ENCODE data around the gene MLPH.

The MLPH gene

GRCh38 chr2:237527766-237528165 is 40.7 kb downstream of the MLPH start:
- no peak overlapping the region for H3K4me2 ChIP-seq (ENCODE audit: insufficient read depth, low read length)
- no peaks in the 10 kb centered on the region for H3K4me1 ChIP-seq (ENCODE audit: insufficient read depth, low read length)
- no peak overlapping the region for H3K4me3 ChIP-seq (ENCODE audit: low read depth in 1 of 2, low read length in 2 of 2)
- H3K27me3 ChIP-seq (ENCODE audit: insufficient read depth, low read length, poor library complexity) = no peaks in the 10 kb centered on the region
- ATAC-seq (ENCODE audit: insufficient read depth, low read depth) (no peak), DNase-seq (no peak)
- no peaks in the 10 kb centered on the region for H3K79me2 ChIP-seq (ENCODE audit: insufficient read depth, low read length)
- no peaks in the 10 kb centered on the region for H3K36me3 ChIP-seq (ENCODE audit: insufficient read depth, low read length)
- TF ChIP-seq CTCF (IDR thresholded peaks at IDR 0.05; ENCODE audit: borderline replicate concordance, extremely low read depth, low read length, poor library complexity, severe bottlenecking) = no peak
- no peak for TF ChIP-seq EZH2 (IDR thresholded peaks at IDR 0.05; ENCODE audit: borderline replicate concordance, low read depth, low read length, severe bottlenecking)
- H3K9ac ChIP-seq (ENCODE audit: low read depth, low read length) = no peak overlapping the region
- H3K9me3 ChIP-seq (ENCODE audit: insufficient read depth, low read length, severe bottlenecking) = no peaks in the 10 kb centered on the region
- no peak overlapping the region for H3K27ac ChIP-seq (ENCODE audit: low read length)
- no peak overlapping the region for H2AFZ ChIP-seq (ENCODE audit: low read depth, low read length)
- no peaks in the 10 kb centered on the region for H4K20me1 ChIP-seq (ENCODE audit: insufficient read depth, low read length)

- Histone ChIP-seq H3K79me2 (ENCODE audit: insufficient read depth, low read length) (no peaks in the 10 kb centered on the region), H3K36me3 (ENCODE audit: insufficient read depth, low read length) (no peaks in the 10 kb centered on the region), H3K4me3 (ENCODE audit: low read depth in 1 of 2, low read length in 2 of 2) (no peak overlapping the region), H2AFZ (ENCODE audit: low read depth, low read length) (no peak overlapping the region), H3K4me2 (ENCODE audit: insufficient read depth, low read length) (no peak overlapping the region), H3K9ac (ENCODE audit: low read depth, low read length) (no peak overlapping the region), H4K20me1 (ENCODE audit: insufficient read depth, low read length) (no peaks in the 10 kb centered on the region), H3K9me3 (ENCODE audit: insufficient read depth, low read length, severe bottlenecking) (no peaks in the 10 kb centered on the region), H3K27me3 (ENCODE audit: insufficient read depth, low read length, poor library complexity) (no peaks in the 10 kb centered on the region), H3K4me1 (ENCODE audit: insufficient read depth, low read length) (no peaks in the 10 kb centered on the region), H3K27ac (ENCODE audit: low read length) (no peak overlapping the region)
- DNase-seq (no peak), ATAC-seq (ENCODE audit: insufficient read depth, low read depth) (no peak)
- TF ChIP-seq CTCF (IDR thresholded peaks at IDR 0.05; ENCODE audit: borderline replicate concordance, extremely low read depth, low read length, poor library complexity, severe bottlenecking) (no peak), EZH2 (IDR thresholded peaks at IDR 0.05; ENCODE audit: borderline replicate concordance, low read depth, low read length, severe bottlenecking) (no peak)
Measured at GRCh38 chr2:237529452-237530402, 42.7 kb downstream of the MLPH start.

- no peak overlapping the region for H3K9ac ChIP-seq (ENCODE audit: low read depth, low read length)
- DNase-seq = no peak
Measured at GRCh38 chr2:237530472-237531433, 43.7 kb downstream of the MLPH start.

More at GRCh38 chr2:237530472-237531433, 43.7 kb downstream of the MLPH start:
- Histone ChIP-seq H4K20me1 (ENCODE audit: insufficient read depth, low read length) (no peaks in the 10 kb centered on the region), H3K27me3 (ENCODE audit: insufficient read depth, low read length, poor library complexity) (no peaks in the 10 kb centered on the region), H3K4me1 (ENCODE audit: insufficient read depth, low read length) (no peaks in the 10 kb centered on the region), H3K4me3 (ENCODE audit: low read depth in 1 of 2, low read length in 2 of 2) (no peak overlapping the region), H3K9me3 (ENCODE audit: insufficient read depth, low read length, severe bottlenecking) (no peaks in the 10 kb centered on the region), H2AFZ (ENCODE audit: low read depth, low read length) (no peak overlapping the region), H3K79me2 (ENCODE audit: insufficient read depth, low read length) (no peaks in the 10 kb centered on the region), H3K36me3 (ENCODE audit: insufficient read depth, low read length) (no peaks in the 10 kb centered on the region), H3K4me2 (ENCODE audit: insufficient read depth, low read length) (no peak overlapping the region), H3K27ac (ENCODE audit: low read length) (no peak overlapping the region)
- TF ChIP-seq EZH2 (IDR thresholded peaks at IDR 0.05; ENCODE audit: borderline replicate concordance, low read depth, low read length, severe bottlenecking) = no peak
- no peak for TF ChIP-seq CTCF (IDR thresholded peaks at IDR 0.05; ENCODE audit: borderline replicate concordance, extremely low read depth, low read length, poor library complexity, severe bottlenecking)
- ATAC-seq (ENCODE audit: insufficient read depth, low read depth) = no peak

Data from DND-41 (cell line).